NCI-H446 (cell line): ENCODE data around the gene PCF11.
"Not testable (repeated sequence)": the region's sequence is repeated elsewhere in the genome, so short reads cannot be mapped to it uniquely, and the experiment has no call there.

Source experiments
- DNase-seq, 2 experiments: peaks; one replicate each; lab custom pipeline; 2025; lab: John Stamatoyannopoulos, UW

PCF11 gene

GRCh38 chr11:83193315-83194280, 36.7 kb downstream of the PCF11 start, which contains the start of gene ANKRD42:
ANKRD42 (plus strand) TSS chr11:83193712; CDS start chr11:83194671, 959 bp downstream.
- peak; percentile 85 to 94 for DNase-seq

GRCh38 chr11:83194281-83195142, 37.6 kb downstream of the PCF11 start:
- no peak for DNase-seq

- DNase-seq = no peak
Observed at GRCh38 chr11:83195143-83195466, 38.2 kb downstream of the PCF11 start.

- no peak for DNase-seq
Observed at GRCh38 chr11:83195649-83196048, 38.7 kb downstream of the PCF11 start.

GRCh38 chr11:83200035-83200434, 43.1 kb downstream of the PCF11 start:
- DNase-seq = no peak

- DNase-seq = no peak
Observed at GRCh38 chr11:83205608-83206185, 48.8 kb downstream of the PCF11 start.

- no peak for DNase-seq
Observed at GRCh38 chr11:83206221-83206620, 49.3 kb downstream of the PCF11 start.

- not testable (repeated sequence) for DNase-seq
Observed at GRCh38 chr11:83206771-83207382, 49.9 kb downstream of the PCF11 start.

- DNase-seq = peak in 1 of 2 experiments; percentile 3
Observed at GRCh38 chr11:83219095-83219494, 62.2 kb downstream of the PCF11 start.

GRCh38 chr11:83220260-83220659, 63.3 kb downstream of the PCF11 start:
- no peak for DNase-seq

GRCh38 chr11:83221694-83222093, 64.8 kb downstream of the PCF11 start:
- no peak for DNase-seq

- no peak for DNase-seq
Observed at GRCh38 chr11:83222499-83222898, 65.6 kb downstream of the PCF11 start.

- no peak for DNase-seq
Observed at GRCh38 chr11:83223457-83223856, 66.5 kb downstream of the PCF11 start.

- DNase-seq = no peak
Observed at GRCh38 chr11:83235825-83236224, 78.9 kb downstream of the PCF11 start.
